Subcutaneous abdominal adipose tissue (tissue), 5 donors: ENCODE data around the gene PRR33.
A peak's percentile ranks its signal among the peaks of the same experiment; 100 is the strongest.

Experiments
- H3K27ac ChIP-seq: one replicate; pipeline ENCODE4 v1.7.0; 2013; ENCODE audit warnings: low read depth, mild to moderate bottlenecking, inconsistent platforms, low read length, moderate library complexity
- H3K27me3 ChIP-seq, 5 donors: one replicate each; pipeline ENCODE4 v1.7.0; 2013; ENCODE audit warnings: low read length in 5 of 5, inconsistent platforms in 1 of 5; ENCODE audit not compliant: control insufficient read depth in 5 of 5, insufficient read depth in 4 of 5
- H3K36me3 ChIP-seq, 5 donors: one replicate each; pipeline ENCODE4 v1.7.0; 2013; ENCODE audit warnings: low read length in 5 of 5; ENCODE audit not compliant: control insufficient read depth in 5 of 5, insufficient read depth in 5 of 5
- H3K4me1 ChIP-seq, 5 donors: one replicate each; pipeline ENCODE4 v1.7.0; 2013; ENCODE audit warnings: low read length in 5 of 5, mild to moderate bottlenecking in 3 of 5, moderate library complexity in 1 of 5; ENCODE audit not compliant: control insufficient read depth in 5 of 5, insufficient read depth in 5 of 5
- H3K4me3 ChIP-seq, 5 donors: one replicate each; pipeline ENCODE4 v1.7.0; 2013; ENCODE audit warnings: low read length in 5 of 5, low read depth in 1 of 5
- H3K9ac ChIP-seq, 5 donors: one replicate each; pipeline ENCODE4 v1.7.0; 2013; ENCODE audit warnings: low read length in 5 of 5, mild to moderate bottlenecking in 4 of 5, moderate library complexity in 3 of 5
- H3K9me3 ChIP-seq, 5 donors: one replicate each; pipeline ENCODE4 v1.7.0; 2013; ENCODE audit warnings: low read length in 5 of 5; ENCODE audit not compliant: control insufficient read depth in 5 of 5
- donor health status: healthy.
- donor health status: healthy.
- donor health status: healthy.
- donor health status: healthy.
- donor health status: healthy.

The PRR33 gene

DNA sequence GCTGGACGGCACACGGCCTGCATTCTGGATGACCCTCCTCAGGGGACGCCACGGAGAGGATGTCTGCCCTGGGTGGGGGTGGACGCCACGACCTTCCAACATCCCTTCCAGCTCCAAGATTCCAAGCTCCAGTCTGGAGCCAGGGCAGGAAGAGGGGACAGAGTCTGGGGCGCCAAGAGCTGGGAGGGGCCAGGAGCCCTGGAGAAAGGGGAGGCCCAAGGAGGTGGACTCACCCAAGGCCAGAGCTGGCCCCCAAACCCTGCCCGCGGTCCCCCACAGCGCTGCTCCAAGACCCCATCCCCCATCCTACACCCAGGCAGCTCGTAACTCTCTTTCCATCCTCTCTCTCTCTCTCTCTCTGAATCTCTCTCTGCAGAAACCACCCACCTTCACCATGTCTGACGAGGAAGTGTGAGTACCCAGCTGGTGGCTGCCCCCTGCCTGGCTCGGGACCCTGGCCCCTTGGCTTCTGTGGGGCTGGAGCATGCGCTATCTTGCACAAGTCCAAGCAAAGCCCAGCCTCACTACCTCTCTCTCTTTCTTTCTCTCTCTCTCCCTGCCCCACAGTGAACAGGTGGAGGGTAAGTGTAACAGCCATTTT, 30.9 kb upstream of the PRR33 start:
- Histone ChIP-seq H3K4me3 (peak overlapping the region in 1 of 5 donors; percentile 11), H3K36me3 (no peaks in the 10 kb centered on the region), H3K27me3 (peaks cover 11 to 36% (median 13%) of the 10 kb centered on the region in 5 donors), H3K27ac (peak overlapping the region; percentile 46), H3K9me3 (no peaks in the 10 kb centered on the region), H3K4me1 (peaks cover 7 to 86% (median 51%) of the 10 kb centered on the region in 5 donors), H3K9ac (no peak overlapping the region)

DNA sequence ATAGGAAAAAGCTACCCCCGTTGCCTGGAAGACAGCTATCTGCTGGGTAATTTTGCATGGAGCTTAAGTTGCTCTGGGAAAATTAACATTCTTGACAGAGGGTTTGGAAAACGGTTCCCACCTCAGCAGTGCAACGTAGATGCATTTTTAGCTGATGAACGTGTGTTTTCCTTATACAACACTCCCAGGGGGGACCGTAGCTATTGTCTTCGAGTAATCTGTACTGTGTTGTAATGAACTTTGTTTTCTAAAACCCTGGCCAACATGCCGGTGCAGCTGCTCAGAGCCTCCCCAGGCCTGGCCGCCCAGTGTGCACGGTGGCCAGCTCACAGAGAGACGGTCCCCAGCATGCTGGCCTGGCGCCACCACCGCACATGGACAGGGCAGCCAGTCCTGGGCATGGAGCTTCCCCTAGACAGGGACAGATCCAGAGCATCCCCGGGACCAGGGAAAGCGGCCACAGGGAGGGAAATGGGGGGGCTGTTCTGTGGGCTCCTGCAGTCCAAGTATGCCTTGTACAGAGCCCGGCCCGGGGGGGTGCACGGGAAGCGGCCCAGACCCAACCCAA, 30.0 kb upstream of the PRR33 start:
- Histone ChIP-seq H3K36me3 (no peaks in the 10 kb centered on the region), H3K4me1 (peaks cover 4 to 86% (median 50%) of the 10 kb centered on the region in 5 donors), H3K4me3 (peak overlapping the region in 1 of 5 donors; percentile 11), H3K9ac (no peak overlapping the region), H3K9me3 (no peaks in the 10 kb centered on the region), H3K27ac (peak overlapping the region; percentile 65), H3K27me3 (peaks cover 5 to 29% (median 8%) of the 10 kb centered on the region in 5 donors)

DNA sequence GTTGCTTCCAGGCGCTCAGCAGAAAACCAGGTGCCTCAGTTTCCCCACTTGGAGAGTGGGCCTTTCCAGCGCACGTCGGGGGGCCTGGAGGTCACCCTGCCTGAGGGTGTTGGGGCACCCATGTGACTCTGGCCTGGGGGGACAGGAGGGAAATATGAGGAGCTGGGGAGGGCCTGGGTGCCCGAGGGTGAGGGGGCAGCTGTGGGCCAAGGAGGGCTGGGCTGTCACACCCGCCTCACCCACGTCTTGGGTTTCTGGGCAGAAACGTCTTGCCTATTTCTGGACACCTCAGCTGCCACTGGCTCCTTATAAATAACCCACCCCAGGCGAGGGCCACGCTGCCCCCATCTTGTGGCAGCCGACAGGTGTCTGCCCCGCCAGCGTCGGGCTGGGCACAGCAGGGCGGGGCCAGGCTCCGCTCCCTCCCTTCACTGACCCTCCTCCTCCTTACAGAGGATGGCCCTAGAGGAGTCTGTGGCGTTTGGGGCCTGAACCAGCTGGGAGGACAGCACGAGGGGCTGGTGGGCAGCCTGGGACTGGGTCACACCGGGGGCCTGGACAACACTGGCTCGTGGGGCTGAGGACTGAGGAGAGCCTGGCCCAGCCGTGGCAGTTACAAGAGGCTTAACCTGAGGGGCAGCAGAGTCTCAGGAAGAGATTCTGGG, 29.3 kb upstream of the PRR33 start:
- Histone ChIP-seq H3K9ac (no peak overlapping the region), H3K4me3 (no peak overlapping the region), H3K36me3 (no peaks in the 10 kb centered on the region), H3K27me3 (peaks cover 0 to 29% (median 8%) of the 10 kb centered on the region in 5 donors), H3K27ac (peak overlapping the region; percentile 65), H3K9me3 (no peaks in the 10 kb centered on the region), H3K4me1 (peaks cover 4 to 84% (median 46%) of the 10 kb centered on the region in 5 donors)

DNA sequence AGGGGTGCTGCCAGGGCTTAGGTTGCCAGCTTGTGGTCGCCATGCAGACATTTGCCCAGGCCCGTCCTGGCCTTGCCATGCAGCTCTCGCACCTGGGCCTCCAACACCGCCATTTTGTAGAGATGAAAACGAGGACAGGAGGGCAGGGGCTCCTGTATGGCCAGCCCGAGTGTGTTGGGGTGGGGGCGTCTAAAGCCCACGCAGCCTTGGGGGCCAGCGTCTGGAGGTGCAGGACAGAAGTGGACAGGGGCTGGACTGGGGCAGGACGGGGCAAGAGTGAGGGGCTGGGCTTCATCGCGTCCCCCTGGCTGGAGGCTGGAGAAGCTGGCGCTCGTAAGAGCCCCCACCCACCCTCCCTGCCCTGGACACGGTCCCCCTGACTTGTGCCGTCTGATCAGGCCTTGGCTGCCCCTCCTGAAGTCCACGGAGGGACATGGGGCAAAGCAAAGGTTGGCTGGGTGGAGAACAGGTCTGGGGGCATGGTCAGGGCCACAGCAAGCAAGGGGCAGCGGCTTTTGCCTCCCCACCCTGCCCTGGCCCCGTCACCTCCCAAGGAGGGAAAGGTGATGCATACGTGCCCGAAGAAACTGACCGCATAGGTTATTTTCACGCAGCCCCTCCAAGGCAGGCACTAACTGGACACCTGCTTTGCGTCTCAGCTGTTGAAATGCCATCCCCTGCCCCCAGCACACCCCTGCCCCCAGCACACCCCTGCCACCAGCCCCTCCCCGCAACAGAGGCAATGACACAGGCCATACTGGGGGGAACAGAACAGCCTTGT, 28.6 kb upstream of the PRR33 start:
- Histone ChIP-seq H3K36me3 (no peaks in the 10 kb centered on the region), H3K9me3 (no peaks in the 10 kb centered on the region), H3K27ac (peak overlapping the region; percentile 65), H3K9ac (no peak overlapping the region), H3K4me1 (peaks cover 4 to 80% (median 46%) of the 10 kb centered on the region in 5 donors), H3K27me3 (peaks cover 0 to 24% (median 8%) of the 10 kb centered on the region in 5 donors), H3K4me3 (no peak overlapping the region)

DNA sequence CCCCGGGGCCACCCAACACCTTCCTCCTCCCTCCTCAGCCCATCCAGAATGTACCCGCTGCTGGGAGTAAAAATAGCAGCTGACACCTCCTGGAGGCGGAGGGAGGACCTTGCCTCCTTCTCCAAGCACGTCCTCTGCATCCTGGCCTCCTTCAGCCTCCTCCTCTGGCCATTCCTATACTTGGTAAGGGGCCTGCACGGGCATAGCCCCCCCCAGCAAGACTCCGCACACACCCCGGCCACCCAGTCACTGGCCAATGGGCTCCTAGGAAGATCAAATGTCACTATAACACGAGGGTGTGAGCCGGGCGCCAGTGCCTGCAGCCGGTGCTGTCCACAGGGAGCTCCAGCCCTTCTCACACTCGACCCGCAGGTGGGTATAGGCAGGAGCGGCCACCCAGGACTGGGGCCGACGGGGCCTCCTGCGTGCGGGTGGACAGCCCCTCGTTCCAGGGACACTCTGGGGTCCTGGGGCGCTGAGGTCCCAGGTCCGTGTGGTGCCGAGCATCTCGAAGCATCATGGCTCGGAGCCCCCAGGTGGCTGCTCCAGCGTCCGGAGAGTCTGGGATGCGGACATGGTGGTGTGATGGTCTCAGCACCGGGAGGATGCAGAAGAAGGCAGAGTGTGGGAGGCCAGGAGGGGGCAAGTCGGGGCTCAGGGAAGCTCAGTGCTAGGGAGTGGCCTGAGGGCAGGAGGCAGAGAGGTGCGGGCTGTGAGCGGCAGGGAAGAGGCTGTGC, 27.9 kb upstream of the PRR33 start, which contains the start of gene TNNT3:
Gene TNNT3, plus strand, starts transcription at position 313 of the 737 bp plus-strand sequence. CDS start 3,172 bp downstream, outside the sequence.
- Histone ChIP-seq H3K4me3 (no peak within 1 kb of the TSS), H3K27me3 (peaks cover 0 to 22% (median 8%) of the 10 kb centered on the region in 5 donors), H3K9me3 (no peaks in the 10 kb centered on the region), H3K4me1 (peaks cover 4 to 76% (median 46%) of the 10 kb centered on the region in 5 donors), H3K27ac (no peak within 1 kb of the TSS), H3K9ac (no peak within 1 kb of the TSS), H3K36me3 (no peaks in the 10 kb centered on the region)

DNA sequence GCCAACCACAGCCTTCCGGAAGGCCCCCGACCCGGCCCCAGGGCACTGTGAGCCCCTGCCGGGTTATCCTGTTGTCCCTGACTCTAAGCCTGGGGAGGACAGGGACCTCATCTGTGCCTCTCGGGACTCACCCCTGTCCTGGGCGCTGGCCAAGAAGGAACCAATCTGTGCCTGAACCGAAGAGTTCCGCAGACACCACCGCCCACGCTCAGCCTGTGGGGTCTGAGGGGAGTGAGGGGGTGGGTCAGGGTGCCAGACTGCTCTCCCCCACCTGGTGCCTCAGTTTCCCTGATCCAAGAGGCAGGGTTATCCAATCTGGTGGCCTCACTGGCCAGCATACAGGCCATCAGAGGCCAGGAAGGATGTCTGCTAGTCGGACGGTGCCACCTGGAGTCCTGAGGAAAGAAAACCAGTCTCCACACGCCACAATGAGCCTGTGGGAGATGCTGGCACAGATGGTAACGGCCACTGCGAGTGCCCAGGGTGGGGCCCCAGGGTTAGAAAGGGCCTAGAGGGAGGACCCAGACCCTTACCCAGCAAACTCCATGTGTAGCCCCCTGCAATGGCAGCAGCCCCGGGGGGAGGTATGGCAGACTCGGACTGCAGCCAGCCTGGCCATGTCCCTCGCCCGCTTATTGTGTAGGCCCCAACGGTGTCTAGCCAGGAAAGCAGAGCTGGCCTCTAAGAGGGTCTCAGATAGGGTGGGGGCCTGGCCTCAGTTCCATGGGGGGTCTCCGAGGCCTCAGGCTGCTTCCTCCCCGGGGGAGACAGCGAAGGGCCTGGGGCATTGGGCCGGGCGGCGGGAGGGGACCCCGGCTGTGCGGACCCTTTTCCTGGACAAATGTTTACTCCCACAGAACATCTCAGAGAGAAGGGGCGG, 27.0 kb upstream of the PRR33 start:
- Histone ChIP-seq H3K36me3 (no peaks in the 10 kb centered on the region), H3K27me3 (peaks cover 0 to 13% (median 8%) of the 10 kb centered on the region in 5 donors), H3K4me1 (peaks cover 4 to 77% (median 46%) of the 10 kb centered on the region in 5 donors), H3K27ac (no peak overlapping the region), H3K9ac (no peak overlapping the region), H3K4me3 (no peak overlapping the region), H3K9me3 (no peaks in the 10 kb centered on the region)

DNA sequence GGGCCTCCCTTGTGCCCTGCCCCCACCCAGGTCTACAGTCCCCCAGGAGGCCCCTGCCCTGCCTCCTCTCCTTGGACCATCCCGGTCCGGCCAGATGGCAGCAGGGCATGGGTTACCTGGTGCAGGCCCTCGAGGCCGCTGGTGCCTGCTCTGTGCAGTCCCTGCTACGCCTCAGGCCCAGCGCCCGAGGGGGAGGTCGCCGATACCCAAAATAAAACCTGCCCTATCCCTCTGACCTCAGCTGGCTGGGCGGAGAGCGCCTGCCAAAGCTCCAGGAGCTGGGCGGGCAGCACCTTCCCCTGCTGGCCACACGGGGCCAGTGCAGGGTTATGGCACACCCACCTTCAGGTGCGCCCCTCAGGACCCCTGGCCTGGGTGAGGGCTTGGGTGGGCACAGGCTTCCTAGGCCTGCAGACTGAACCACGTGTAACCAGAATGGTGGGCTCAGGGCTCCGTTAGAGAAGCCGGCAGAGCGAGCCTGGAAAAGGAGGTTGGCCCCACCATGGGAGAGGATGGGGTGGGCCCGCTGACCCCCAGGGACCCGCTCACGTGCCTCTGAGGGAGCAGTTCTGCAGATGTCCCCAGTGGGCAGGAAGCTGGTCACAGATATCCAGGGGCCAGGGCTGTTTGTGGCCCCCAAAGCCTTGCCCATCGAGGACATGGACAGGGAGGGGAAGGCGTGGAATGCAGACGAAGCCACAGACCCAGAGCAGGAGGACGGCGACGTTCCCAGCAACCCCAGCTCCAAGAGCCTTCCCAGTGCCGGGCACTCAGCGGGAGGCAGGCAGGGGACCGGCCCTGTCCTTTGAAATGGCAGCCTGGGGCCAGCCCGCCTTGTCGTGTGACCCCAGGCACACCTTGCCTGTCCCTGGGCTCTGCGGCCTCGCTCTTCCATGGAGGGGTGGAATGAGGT, 26.1 kb upstream of the PRR33 start:
- peaks cover 0 to 12% (median 5%) of the 10 kb centered on the region in 5 donors for H3K27me3 ChIP-seq
- H3K36me3 ChIP-seq: no peaks in the 10 kb centered on the region
- H3K9ac ChIP-seq: no peak overlapping the region
- no peak overlapping the region for H3K27ac ChIP-seq
- H3K9me3 ChIP-seq: no peaks in the 10 kb centered on the region
- H3K4me3 ChIP-seq: no peak overlapping the region
- H3K4me1 ChIP-seq: peaks cover 4 to 73% (median 43%) of the 10 kb centered on the region in 5 donors

DNA sequence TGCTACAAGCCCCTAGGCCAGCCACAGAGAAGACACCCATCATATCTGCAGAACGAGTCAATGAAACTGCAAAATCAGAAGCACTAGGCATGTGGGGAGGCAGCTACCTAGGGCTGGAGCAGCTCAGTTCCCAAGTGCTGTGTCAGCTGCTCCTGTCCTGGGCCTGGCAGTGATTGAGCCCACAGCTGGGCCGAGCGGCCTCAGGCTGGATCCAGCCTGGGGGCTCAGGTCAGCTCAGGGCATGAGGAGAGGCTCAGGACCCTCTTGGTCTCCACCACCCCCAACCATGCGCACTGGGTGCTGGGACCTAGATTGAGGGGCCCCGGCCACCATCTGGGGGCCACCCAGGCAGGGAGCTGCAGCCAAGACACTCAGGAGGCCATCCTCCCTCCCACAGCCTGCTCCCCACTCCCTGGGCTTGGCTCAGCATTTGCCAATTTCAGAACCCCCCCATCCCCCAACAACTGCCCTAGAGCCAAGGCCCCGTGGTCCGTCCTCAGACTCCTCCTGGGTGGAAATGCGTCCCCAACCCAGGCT, 25.4 kb upstream of the PRR33 start:
- Histone ChIP-seq H3K4me3 (no peak overlapping the region), H3K9me3 (no peaks in the 10 kb centered on the region), H3K9ac (peak overlapping the region in 1 of 5 donors; percentile 30), H3K36me3 (no peaks in the 10 kb centered on the region), H3K27ac (no peak overlapping the region), H3K4me1 (peaks cover 3 to 73% (median 36%) of the 10 kb centered on the region in 5 donors), H3K27me3 (peaks cover 0 to 12% (median 4%) of the 10 kb centered on the region in 5 donors)
